Colonic mucosa (tissue), 4 donors: ENCODE results near the gene ANKH. TPM values are rescaled to one million over a fixed set of nuclear protein-coding genes. Genes with fewer than 3 reads are reported as not detected.

Source experiments
- DNase-seq: peaks from one replicate; pipeline ENCODE4 v3.0.0-alpha.2; 2020
- H3K27ac ChIP-seq: fragments of 200-600 bp; one replicate; pipeline ENCODE4 v1.8.0; 2021
- H3K27me3 ChIP-seq: fragments of 200-600 bp; one replicate; pipeline ENCODE4 v1.8.0; 2021
- H3K36me3 ChIP-seq: fragments of 200-600 bp; one replicate; pipeline ENCODE4 v1.8.0; 2021
- H3K4me1 ChIP-seq: fragments of 200-600 bp; one replicate; pipeline ENCODE4 v1.8.0; 2021; ENCODE audit warnings: mild to moderate bottlenecking
- H3K4me3 ChIP-seq: fragments of 200-600 bp; one replicate; pipeline ENCODE4 v1.8.0; 2021
- H3K9ac ChIP-seq, 2 donors: one replicate each; pipeline ENCODE4 v1.7.0; 2013; ENCODE audit warnings: control low read depth in 2 of 2, low read depth in 2 of 2, low read length in 2 of 2
- H3K9me3 ChIP-seq: fragments of 200-600 bp; one replicate; pipeline ENCODE4 v1.8.0; 2021
- intact Hi-C: fragments of 100-400 bp; cut with DNase I; formaldehyde crosslinking; loops from one replicate; pipeline ENCODE4 v1.14.1; 2022
- total RNA-seq, 2 donors: library from RNA; stranded (reverse); fragmentation: NEBNext Ultra II Directional in 1 of 2; extraction: Animal tissue kit (Norgen Biotek cat#: 25700) in 1 of 2; gene quantifications; one replicate each; pipeline ENCODE4 v1.2.1, GENCODE V29; 2021
- TF ChIP-seq, protein P1 (sequence below): fragments of 200-600 bp; IDR thresholded peaks from one replicate; pipeline ENCODE4 v1.8.0; 2022; ENCODE audit warnings: antibody characterized with exemption, mild to moderate bottlenecking
- donor health status: healthy.
- donor health status: DM: no; HTN: no; CAD: no.
- donor health status: DM: no; HTN: no; CAD: no.

ANKH gene
- total RNA-seq, 2 donors from 2014 or later = 81.8 to 103 TPM

DNA sequence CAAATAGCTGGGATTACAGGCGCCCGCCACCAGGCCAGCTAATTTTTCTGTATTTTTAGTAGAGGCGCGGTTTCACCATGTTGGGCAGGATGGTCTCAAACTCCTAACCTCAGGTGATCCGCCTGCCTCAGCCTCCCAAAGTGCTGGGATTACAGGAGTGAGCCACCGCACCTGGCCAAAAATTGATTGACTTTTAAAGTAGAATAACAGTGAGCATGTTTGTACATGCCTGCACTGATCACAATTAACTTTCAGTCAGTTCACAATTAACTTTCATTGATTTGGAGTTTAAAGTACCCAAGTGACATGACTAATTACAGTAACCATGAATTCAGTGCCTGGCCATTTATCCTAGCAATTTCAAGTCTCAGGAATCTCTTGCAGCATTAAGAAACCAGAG, 61.3 kb downstream of the ANKH start:
- Histone ChIP-seq H3K27me3 (no peaks in the 10 kb centered on the region), H3K27ac (peak overlapping the region; percentile 23), H3K9me3 (no peaks in the 10 kb centered on the region), H3K4me3 (no peak overlapping the region), H3K4me1 (no peaks in the 10 kb centered on the region), H3K36me3 (no peaks in the 10 kb centered on the region), H3K9ac (no peak overlapping the region)
- TF ChIP-seq, protein P1, sequence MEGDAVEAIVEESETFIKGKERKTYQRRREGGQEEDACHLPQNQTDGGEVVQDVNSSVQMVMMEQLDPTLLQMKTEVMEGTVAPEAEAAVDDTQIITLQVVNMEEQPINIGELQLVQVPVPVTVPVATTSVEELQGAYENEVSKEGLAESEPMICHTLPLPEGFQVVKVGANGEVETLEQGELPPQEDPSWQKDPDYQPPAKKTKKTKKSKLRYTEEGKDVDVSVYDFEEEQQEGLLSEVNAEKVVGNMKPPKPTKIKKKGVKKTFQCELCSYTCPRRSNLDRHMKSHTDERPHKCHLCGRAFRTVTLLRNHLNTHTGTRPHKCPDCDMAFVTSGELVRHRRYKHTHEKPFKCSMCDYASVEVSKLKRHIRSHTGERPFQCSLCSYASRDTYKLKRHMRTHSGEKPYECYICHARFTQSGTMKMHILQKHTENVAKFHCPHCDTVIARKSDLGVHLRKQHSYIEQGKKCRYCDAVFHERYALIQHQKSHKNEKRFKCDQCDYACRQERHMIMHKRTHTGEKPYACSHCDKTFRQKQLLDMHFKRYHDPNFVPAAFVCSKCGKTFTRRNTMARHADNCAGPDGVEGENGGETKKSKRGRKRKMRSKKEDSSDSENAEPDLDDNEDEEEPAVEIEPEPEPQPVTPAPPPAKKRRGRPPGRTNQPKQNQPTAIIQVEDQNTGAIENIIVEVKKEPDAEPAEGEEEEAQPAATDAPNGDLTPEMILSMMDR = no peak
- no peak for DNase-seq
- intact Hi-C loops = no loop called here

DNA sequence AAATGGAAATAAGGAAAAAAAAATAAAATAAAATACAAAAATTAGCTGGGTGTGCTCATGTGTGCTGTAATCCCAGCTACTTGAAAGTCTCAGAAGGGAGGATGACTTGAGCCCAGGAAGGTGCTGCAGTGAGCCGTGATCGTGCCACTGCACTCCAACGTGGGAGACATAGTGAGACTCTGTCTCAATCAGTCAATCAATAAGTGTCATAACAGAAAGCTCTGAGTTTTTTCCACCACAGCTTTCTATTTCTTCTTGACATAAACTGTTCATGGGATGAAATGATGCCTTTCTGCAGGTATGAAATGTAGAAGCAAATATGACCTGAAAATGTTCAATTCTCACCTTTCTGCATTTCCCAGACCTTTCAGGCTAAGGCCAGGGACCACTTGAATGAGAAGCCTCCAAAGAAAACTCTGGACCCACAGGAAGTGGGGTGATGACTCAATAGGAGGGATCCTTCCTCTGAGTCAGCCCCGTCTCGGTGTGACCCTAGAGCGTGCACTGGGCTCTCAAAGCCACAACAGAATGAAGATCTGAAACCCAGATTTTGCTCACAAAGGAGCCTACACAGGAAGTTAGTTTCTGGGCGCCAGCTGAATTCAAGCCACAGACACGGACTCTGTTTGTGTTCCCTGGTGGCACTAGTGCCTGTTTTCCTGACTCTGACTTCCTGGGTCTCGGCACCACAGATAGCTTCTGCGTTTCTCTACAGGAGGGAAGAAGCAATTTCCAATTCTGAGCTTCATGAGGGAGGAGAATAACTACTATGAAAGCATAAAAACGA, 62.0 kb downstream of the ANKH start:
- DNase-seq = peak; percentile 40
- Histone ChIP-seq H3K27me3 (no peaks in the 10 kb centered on the region), H3K4me1 (no peaks in the 10 kb centered on the region), H3K36me3 (no peaks in the 10 kb centered on the region), H3K4me3 (no peak overlapping the region), H3K27ac (peak overlapping the region; percentile 23), H3K9ac (no peak overlapping the region), H3K9me3 (no peaks in the 10 kb centered on the region)
- intact Hi-C loops = no loop called here
- TF ChIP-seq, protein P1 = no peak

DNA sequence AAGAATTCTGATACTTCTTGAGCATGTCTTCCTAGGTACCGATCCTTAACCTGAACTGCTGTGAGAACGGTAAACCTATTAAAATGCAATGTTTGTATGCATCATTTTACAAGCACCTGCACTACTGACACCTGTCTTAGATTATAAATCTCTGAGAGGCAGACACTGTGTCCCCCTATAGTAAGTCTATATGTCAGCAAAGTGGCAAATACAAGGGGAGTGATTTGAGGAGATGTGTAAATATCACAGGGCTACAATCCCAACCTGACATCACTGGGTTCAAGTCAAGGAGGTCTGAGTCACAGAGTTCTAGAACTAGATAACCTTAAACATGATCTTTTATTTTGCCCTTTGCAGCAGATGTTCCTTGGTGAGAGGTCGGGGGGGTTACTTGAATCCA, 64.1 kb downstream of the ANKH start:
- Histone ChIP-seq H3K36me3 (no peaks in the 10 kb centered on the region), H3K27ac (no peak overlapping the region), H3K9me3 (no peaks in the 10 kb centered on the region), H3K9ac (no peak overlapping the region), H3K27me3 (no peaks in the 10 kb centered on the region), H3K4me1 (no peaks in the 10 kb centered on the region), H3K4me3 (no peak overlapping the region)
- DNase-seq = no peak
- TF ChIP-seq, protein P1 = no peak
- intact Hi-C loops = no loop called here

DNA sequence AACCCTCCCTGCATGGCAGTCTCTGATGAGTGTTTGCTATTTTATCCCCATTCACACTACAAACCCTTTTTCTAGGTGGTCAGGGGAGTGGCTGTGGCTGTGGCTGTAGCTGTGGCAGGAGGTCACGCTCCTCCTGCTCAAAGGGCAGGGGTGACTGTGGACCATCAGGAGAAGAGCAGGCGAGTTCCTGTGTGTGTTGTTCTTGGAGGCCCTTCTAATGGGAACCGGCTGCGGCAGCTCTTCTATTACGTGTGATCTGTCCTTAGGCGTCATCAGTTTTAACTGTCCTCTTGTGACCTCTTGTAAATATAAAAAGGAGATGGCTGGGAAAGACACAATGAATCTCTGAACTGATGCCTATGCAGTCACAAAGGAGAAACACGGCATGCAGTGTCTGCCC, 65.1 kb downstream of the ANKH start:
- intact Hi-C loops = no loop called here
- H3K27me3 ChIP-seq = no peaks in the 10 kb centered on the region
- H3K9me3 ChIP-seq = no peaks in the 10 kb centered on the region
- no peak overlapping the region for H3K4me3 ChIP-seq
- H3K27ac ChIP-seq = no peak overlapping the region
- H3K4me1 ChIP-seq = no peaks in the 10 kb centered on the region
- TF ChIP-seq, protein P1 = no peak
- no peak for DNase-seq
- no peak overlapping the region for H3K9ac ChIP-seq
- H3K36me3 ChIP-seq = no peaks in the 10 kb centered on the region

DNA sequence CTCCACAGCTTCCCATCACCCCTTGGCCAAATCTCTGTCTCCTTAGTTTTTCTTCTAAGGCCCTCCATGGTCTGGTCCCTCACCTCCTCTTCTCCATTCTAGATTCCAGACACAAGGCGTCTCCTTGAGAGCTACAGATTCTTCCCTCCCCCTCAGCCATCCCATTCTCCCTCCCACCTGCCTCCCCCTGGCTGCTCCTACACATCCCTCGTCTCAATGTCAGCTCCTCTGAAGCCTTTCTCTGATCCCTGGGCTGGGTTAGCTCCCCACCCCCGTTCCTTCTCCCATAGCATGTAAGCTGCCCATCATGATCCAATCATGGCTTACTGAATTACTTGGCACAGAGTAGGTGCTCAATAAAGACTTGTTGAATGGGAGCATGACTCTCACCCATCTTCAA, 69.0 kb downstream of the ANKH start:
- Histone ChIP-seq H3K36me3 (no peaks in the 10 kb centered on the region), H3K9ac (no peak overlapping the region), H3K9me3 (no peaks in the 10 kb centered on the region), H3K4me1 (no peaks in the 10 kb centered on the region), H3K4me3 (no peak overlapping the region), H3K27ac (no peak overlapping the region), H3K27me3 (no peaks in the 10 kb centered on the region)
- intact Hi-C loops = no loop called here
- TF ChIP-seq, protein P1 = no peak
- DNase-seq = no peak
